Measurements from ENCODE around the gene DEAF1. TPM values are rescaled to one million over a fixed set of nuclear protein-coding genes. Genes with fewer than 3 reads are reported as not detected.

The DEAF1 gene
- total RNA-seq, 2 donors from 2014 or later, result 21.7 to 25.8 TPM

DNA sequence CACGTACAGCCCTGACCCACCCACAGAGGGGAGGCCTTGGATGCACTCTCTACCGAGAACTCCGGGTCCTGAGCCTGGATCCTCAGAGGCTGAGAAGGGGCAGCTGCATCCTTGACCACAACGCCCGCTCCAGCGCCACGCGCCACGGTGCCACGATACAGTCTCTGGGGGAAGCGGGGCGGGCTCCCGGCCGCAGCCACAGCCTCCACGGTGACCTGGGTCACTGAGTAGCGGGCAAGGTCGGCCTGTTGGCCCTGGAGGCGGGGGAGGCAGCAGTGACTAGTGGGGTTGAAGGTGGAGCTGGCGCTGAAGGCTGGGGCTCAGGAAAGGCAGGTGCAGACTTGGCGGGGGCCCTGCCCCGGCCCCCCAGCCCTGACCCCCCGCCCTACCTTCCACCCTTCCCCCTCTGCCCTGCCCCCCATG, 75.4 kb downstream of the DEAF1 start:
- Histone ChIP-seq H3K9me3 (no peaks in the 10 kb centered on the region), H3K4me3 (no peak overlapping the region), H3K9ac (ENCODE audit: low read depth in 2 of 2, low read length in 2 of 2) (no peak overlapping the region), H3K27ac (no peak overlapping the region), H3K27me3 (no peaks in the 10 kb centered on the region), H3K36me3 (no peaks in the 10 kb centered on the region), H3K4me1 (peaks cover 14% of the 10 kb centered on the region)
- TF ChIP-seq, protein P1, sequence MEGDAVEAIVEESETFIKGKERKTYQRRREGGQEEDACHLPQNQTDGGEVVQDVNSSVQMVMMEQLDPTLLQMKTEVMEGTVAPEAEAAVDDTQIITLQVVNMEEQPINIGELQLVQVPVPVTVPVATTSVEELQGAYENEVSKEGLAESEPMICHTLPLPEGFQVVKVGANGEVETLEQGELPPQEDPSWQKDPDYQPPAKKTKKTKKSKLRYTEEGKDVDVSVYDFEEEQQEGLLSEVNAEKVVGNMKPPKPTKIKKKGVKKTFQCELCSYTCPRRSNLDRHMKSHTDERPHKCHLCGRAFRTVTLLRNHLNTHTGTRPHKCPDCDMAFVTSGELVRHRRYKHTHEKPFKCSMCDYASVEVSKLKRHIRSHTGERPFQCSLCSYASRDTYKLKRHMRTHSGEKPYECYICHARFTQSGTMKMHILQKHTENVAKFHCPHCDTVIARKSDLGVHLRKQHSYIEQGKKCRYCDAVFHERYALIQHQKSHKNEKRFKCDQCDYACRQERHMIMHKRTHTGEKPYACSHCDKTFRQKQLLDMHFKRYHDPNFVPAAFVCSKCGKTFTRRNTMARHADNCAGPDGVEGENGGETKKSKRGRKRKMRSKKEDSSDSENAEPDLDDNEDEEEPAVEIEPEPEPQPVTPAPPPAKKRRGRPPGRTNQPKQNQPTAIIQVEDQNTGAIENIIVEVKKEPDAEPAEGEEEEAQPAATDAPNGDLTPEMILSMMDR (IDR thresholded peaks at IDR 0.05), result no peak
- no peak for DNase-seq
- intact Hi-C loops (cut with DNase I), result loop anchor here (5.0 kb wide), 1 partner anchor 42 kb away; the partner anchor contains the start of gene PHRF1

DNA sequence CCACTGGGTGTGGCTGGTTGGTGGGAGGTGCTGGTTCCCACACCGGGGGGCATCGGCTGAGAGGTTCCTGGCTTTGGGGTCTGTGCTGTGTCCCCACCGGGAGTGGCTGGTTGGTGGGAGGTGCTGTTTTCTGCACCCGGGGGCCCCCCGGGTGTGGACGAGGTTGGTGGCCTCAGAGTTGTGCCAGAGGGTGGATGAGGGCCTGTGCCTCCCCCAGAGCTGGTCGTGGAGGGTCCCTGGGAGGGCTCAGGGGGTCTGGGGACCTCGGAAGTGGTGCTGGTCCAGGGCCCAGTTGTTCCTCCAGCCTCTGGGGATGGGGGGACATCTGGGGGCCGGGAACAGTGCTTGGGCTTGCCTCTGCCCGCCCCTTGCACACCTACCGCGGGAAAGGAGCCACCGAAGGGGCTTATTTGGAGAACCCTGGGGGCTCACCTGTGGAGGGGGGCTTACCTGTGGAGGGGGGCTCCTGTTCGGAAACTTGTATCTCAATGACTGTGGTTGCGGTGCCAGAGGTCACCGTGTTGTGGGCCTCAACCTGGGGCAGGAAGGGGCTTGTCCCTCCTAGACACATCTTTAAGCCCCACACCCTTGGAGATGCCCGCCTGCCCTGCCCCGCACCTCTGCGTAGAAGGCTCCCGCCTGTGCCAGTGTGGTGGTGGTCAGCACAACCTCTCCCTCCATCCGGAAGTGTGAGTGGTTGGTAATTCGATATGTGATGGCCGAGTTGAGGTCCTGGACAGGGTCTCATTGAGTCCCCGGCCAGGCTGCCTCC, 76.0 kb downstream of the DEAF1 start:
- TF ChIP-seq, protein P1 (IDR thresholded peaks at IDR 0.05), result no peak
- no peaks in the 10 kb centered on the region for H3K36me3 ChIP-seq
- no peaks in the 10 kb centered on the region for H3K27me3 ChIP-seq
- DNase-seq, result no peak
- intact Hi-C loops (cut with DNase I), result loop anchor here (5.0 kb wide), 1 partner anchor 42 kb away; the partner anchor contains the start of gene PHRF1
- H3K9ac ChIP-seq (ENCODE audit: low read depth in 2 of 2, low read length in 2 of 2), result no peak overlapping the region
- H3K4me3 ChIP-seq, result no peak overlapping the region
- no peak overlapping the region for H3K27ac ChIP-seq
- no peaks in the 10 kb centered on the region for H3K9me3 ChIP-seq
- peaks cover 20% of the 10 kb centered on the region for H3K4me1 ChIP-seq

DNA sequence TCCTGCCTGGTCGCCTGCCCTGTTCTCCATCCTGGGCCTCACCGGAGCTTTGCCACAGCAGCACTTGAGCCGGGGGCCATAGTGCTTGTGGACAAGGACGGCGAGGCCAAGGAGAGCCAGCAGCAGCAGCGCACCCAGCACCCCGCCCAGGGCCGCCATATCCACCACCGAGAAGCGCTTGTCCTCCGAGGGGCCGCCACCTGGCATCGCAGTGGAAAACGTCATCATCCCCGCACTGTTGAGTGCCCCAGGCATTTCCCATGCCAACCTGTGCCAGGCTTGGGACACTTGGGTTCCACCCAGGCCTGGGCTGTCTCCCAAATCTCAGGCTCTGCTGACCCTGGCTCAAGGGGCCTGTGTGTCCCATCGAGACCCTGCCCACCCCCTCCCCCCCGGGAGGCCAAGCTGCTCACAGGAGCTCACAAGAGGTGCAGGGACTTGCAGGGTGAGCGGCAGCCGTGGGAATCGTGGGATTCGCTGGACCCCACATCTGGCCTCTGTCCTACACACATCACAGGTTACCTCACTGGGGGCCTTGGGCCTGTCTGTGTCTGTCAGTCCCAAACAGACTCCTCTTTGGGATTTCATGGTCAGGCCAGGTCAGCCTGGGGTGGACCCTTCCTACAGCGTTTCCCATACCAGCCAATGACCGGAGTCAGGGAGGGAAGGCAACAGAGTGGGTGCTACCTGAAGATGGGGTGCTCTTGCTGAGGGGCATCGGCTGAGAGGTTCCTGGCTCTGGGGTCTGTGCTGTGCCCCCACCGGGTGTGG, 76.9 kb downstream of the DEAF1 start:
- intact Hi-C loops (cut with DNase I), result loop anchor here (5.0 kb wide), 1 partner anchor 41 kb away; the partner anchor contains the start of gene PHRF1
- H3K4me3 ChIP-seq, result no peak overlapping the region
- H3K27ac ChIP-seq, result no peak overlapping the region
- no peak overlapping the region for H3K9ac ChIP-seq (ENCODE audit: low read depth in 2 of 2, low read length in 2 of 2)
- H3K9me3 ChIP-seq, result no peaks in the 10 kb centered on the region
- no peaks in the 10 kb centered on the region for H3K27me3 ChIP-seq
- TF ChIP-seq, protein P1 (IDR thresholded peaks at IDR 0.05), result no peak
- peaks cover 2% of the 10 kb centered on the region for H3K36me3 ChIP-seq
- H3K4me1 ChIP-seq, result peaks cover 27% of the 10 kb centered on the region
- no peak for DNase-seq

DNA sequence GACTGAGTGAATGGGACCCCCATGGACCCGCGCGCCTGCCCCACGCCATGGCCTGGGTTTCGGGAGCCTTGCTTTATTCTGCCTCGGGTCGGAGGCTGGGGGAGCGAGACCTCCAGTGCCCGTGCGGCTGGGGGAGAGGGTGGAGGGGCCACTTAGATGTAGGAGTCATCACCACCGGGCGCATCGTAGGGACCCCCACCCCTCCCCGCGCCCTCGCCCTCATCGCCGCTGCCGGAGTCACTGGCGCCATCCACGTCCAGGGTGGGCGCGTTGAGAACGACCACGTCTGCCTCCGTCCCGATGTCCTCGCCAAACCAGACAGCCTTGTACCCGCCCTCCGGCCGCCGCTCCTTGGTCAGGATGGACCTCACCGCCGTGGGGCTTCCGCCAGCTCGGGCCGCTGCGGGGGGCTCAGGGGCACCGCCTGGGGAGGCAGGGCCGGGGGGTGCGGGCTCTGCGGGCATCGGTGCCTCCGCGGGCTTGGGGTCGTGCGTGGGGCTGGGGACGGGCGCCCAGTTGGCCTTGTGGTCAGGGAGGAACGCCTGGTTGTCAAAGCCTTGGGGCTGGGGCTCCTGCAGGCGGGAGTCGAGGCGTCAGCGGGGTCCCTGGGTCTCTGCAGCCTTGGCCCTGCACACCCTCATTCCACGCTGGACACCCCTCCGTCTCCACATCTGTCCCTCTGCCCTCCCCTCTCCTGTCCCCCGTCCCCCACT, 77.7 kb downstream of the DEAF1 start:
- Histone ChIP-seq H3K36me3 (peaks cover 6% of the 10 kb centered on the region), H3K27me3 (no peaks in the 10 kb centered on the region), H3K4me3 (no peak overlapping the region), H3K9ac (ENCODE audit: low read depth in 2 of 2, low read length in 2 of 2) (no peak overlapping the region), H3K27ac (no peak overlapping the region), H3K9me3 (no peaks in the 10 kb centered on the region), H3K4me1 (peaks cover 32% of the 10 kb centered on the region)
- TF ChIP-seq, protein P1 (IDR thresholded peaks at IDR 0.05), result no peak
- intact Hi-C loops (cut with DNase I), result loop anchor here (5.0 kb wide), 1 partner anchor 40 kb away; the partner anchor contains the start of gene PHRF1
- no peak for DNase-seq
